Panc1 (cell line): ENCODE measurements around the gene MCF2L2. TPM values are rescaled to one million over a fixed set of nuclear protein-coding genes. Genes with fewer than 3 reads are reported as not detected.

Source experiments
- ATAC-seq: fragments of 200-7000 bp; cut with Tn5 transposase; 2 replicates; pipeline ENCODE4 v1.9.1; 2020; ENCODE audit warnings: mild to moderate bottlenecking, moderate library complexity
- BruUV-seq: library from RNA; stranded (reverse); fragments of 400-500 nt; replicated peaks from 2 replicates; lab custom pipeline; 2021; lab: Mats Ljungman, UMichigan
- CTCF ChIA-PET: fragments of 300-600 bp; sonication (Branson Sonifier 250); formaldehyde crosslinking; loops from one replicate; lab custom pipeline; 2022; ENCODE audit warnings: antibody characterized with exemption; lab: Charles Lee
- POLR2A ChIA-PET: fragments of 300-600 bp; sonication (Branson Sonifier 250); formaldehyde crosslinking; loops from one replicate; lab custom pipeline; 2022; ENCODE audit warnings: antibody characterized with exemption; lab: Charles Lee
- DNase-seq: peaks from one replicate; pipeline ENCODE4 v3.0.0-alpha.2; 2010; ENCODE audit warnings: low read depth, low spot score
- H3K27ac ChIP-seq: 2 replicates; pipeline ENCODE4 v1.5.1; 2011; ENCODE audit warnings: mild to moderate bottlenecking, low read length, inconsistent platforms
- H3K27me3 ChIP-seq: fragments of 200-500 bp; sonication (Bioruptor generic); 2 replicates; pipeline ENCODE4 v1.6.0; 2014; ENCODE audit warnings: low read length, inconsistent platforms; ENCODE audit not compliant: control insufficient read depth, insufficient read depth
- H3K36me3 ChIP-seq: fragments of 200-500 bp; sonication (Bioruptor generic); 2 replicates; pipeline ENCODE4 v1.5.1; 2014; ENCODE audit warnings: inconsistent platforms, mild to moderate bottlenecking, low read length, moderate library complexity; ENCODE audit not compliant: control insufficient read depth, insufficient read depth
- H3K4me1 ChIP-seq: 2 replicates; pipeline ENCODE4 v1.5.1; 2011; ENCODE audit warnings: inconsistent platforms, mild to moderate bottlenecking, low read length, moderate library complexity; ENCODE audit not compliant: control insufficient read depth, insufficient read depth
- H3K4me3 ChIP-seq, 2 experiments: 2 replicates each; pipeline ENCODE4 v1.5.1; 2011 to 2012; ENCODE audit warnings: low read depth in 2 of 2, low read length in 2 of 2, mild to moderate bottlenecking in 2 of 2, inconsistent platforms in 1 of 2, moderate library complexity in 1 of 2
- H3K9me3 ChIP-seq: fragments of 200-500 bp; sonication (Bioruptor generic); 2 replicates; pipeline ENCODE4 v1.5.1; 2014; ENCODE audit warnings: low read depth, mild to moderate bottlenecking, inconsistent platforms, low read length, moderate library complexity; ENCODE audit not compliant: control insufficient read depth, insufficient read depth
- CTCF ChIP-seq: fragments of 450-650 bp; IDR thresholded peaks from 2 replicates; pipeline ENCODE4 v1.5.1; 2017; ENCODE audit warnings: mild to moderate bottlenecking
- POLR2AphosphoS5 ChIP-seq: IDR thresholded peaks from 2 replicates; pipeline ENCODE4 v1.6.1; 2012; ENCODE audit warnings: mild to moderate bottlenecking, low read depth, low read length, moderate library complexity
- REST ChIP-seq, 2 experiments: IDR thresholded peaks; 2 replicates each; pipeline ENCODE4 v1.6.1; 2011 to 2012; ENCODE audit warnings: low read depth in 2 of 2, control low read depth in 1 of 2, low read length in 1 of 2, mild to moderate bottlenecking in 1 of 2, moderate library complexity in 1 of 2; ENCODE audit not compliant: insufficient read depth in 1 of 2
- SIN3A ChIP-seq: IDR thresholded peaks from 2 replicates; pipeline ENCODE4 v1.6.1; 2012; ENCODE audit warnings: low read depth, mild to moderate bottlenecking, low read length, moderate library complexity, borderline replicate concordance; ENCODE audit not compliant: insufficient read depth
- TCF7L2 ChIP-seq: IDR thresholded peaks from 2 replicates; pipeline ENCODE4 v1.6.1; 2011; ENCODE audit warnings: mild to moderate bottlenecking, low read depth, low read length, inconsistent platforms
- in situ Hi-C: cut with HindIII; loops from 2 replicates; pipeline ENCODE4 v1.10.0; 2016; ENCODE audit warnings: low sequenced_read_pairs, low pct_unique_long_range_greater_than_20kb
- intact Hi-C: fragments of 100-400 bp; cut with micrococcal nuclease; formaldehyde crosslinking; loops from one replicate; pipeline ENCODE4 v1.10.0; 2022; ENCODE audit not compliant: unreplicated experiment
- total RNA-seq: library from RNA; stranded (reverse); gene quantifications from one replicate; pipeline ENCODE4 v1.2.1, GENCODE V29; 2021; ENCODE audit not compliant: unreplicated experiment

MCF2L2 gene
- total RNA-seq, 1 experiment from 2014 or later = 1.0 TPM

DNA sequence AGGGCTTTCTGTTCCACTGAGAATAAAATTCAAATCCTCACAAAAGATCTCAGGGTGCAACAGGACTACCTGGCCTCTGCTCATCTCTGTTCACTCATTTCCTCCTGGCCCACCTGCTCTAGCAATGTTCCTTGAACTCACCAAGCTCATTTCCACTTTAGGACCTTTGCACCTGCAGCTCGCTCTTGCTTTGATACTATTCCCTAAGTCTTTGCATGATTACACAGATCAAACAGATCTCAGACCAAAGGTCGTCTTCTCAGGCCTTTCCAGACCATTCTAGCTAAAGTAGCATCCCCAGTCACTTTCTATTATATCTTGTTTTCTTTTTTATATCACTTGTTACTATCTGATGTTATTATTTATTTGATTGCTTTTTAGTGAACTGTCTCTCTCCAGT is 120.7 kb downstream of the MCF2L2 start:
- no peak for DNase-seq
- intact Hi-C loops = no loop called here

DNA sequence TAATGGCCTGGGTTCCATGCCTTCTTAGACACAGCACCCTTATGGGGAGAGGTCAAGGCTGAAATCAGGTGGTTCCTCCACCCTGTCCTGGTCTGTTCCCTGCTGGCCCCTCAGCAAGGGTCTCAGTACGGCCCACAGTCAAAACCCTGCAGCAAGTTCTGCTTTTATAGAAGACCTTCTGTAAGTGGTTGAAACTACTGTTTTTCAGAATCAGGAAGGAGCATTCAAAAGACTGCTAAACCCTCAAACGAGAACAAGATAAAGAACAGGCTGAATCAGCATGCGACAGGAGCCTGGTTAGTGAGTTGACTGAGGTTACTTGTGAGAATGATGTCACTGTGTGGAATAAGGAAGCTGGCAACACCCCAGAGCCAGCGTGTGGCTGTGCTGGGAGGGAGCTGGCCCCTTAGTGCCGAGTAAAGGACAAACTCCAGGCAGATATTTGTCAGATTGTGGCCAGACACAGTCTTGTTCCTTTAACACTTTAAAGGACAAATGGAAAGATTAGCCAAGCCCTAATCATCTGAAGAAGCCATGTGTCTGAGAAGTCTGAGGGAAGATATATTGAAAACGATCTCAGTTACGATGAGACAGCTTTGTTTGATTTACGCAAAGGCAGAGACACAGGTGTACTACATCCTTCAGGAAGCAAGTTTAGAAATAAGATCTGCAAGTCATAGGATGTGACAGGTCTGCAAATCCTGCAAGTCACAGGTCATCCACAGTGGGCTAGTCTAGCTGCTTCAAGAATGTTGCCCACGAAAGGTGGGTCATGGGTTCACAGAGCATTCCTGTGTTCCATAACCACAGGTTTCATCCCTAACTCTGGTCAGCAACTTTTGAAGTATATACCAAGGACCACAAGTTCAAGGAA is 121.4 kb downstream of the MCF2L2 start:
- no TSS peak for BruUV-seq
- CTCF ChIA-PET = no interaction called here
- DNase-seq (no peak), ATAC-seq (no peak)
- POLR2A ChIA-PET = no interaction called here
- Histone ChIP-seq H3K27ac (no peak overlapping the region), H3K27me3 (no peaks in the 10 kb centered on the region), H3K9me3 (no peaks in the 10 kb centered on the region), H3K4me3 (no peak overlapping the region), H3K4me1 (no peaks in the 10 kb centered on the region), H3K36me3 (no peaks in the 10 kb centered on the region)
- intact Hi-C loops = no loop called here
- no peak for TF ChIP-seq CTCF
- TF ChIP-seq REST (IDR thresholded peaks at IDR 0.05; ENCODE audit: insufficient read depth in 1 of 2, low read depth in 2 of 2, low read length in 1 of 2) = no peak
- TF ChIP-seq POLR2AphosphoS5 = no peak
- no peak for TF ChIP-seq SIN3A
- TF ChIP-seq TCF7L2 = no peak
- in situ Hi-C loops = no loop called here

More for the DNA sequence above, 120.7 kb downstream of the MCF2L2 start:
- POLR2A ChIA-PET = no interaction called here
- in situ Hi-C loops = no loop called here
- no peak for TF ChIP-seq TCF7L2
- BruUV-seq = no TSS peak
- Histone ChIP-seq H3K27me3 (no peaks in the 10 kb centered on the region), H3K4me1 (no peaks in the 10 kb centered on the region), H3K4me3 (no peak overlapping the region), H3K36me3 (no peaks in the 10 kb centered on the region), H3K9me3 (no peaks in the 10 kb centered on the region), H3K27ac (no peak overlapping the region)
- ATAC-seq = no peak
- CTCF ChIA-PET = interaction anchor here (0.5 kb wide), 1 partner anchor 119 kb away, joined by 3 read pairs; no protein-coding TSS in a partner anchor

DNA sequence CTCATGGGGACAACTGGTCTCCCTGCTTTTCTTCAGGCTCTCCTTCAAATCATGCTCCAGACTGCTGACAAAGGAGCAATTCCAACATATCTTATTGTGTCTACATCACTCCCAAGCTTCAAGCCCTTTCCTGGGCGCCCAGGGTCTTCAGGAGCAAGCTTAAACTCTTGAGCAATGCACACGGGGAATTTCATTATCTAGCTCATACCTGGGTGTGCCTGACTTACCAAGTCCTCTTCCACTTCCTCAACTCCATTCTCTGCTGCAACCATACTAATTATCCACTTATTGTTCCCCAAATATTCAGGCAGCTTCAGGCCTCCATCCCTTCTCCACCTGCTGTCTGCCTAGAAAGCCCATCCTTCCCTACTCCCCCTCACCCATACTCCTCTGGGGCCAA is 124.7 kb downstream of the MCF2L2 start:
- POLR2A ChIA-PET = no interaction called here
- in situ Hi-C loops = no loop called here
- no TSS peak for BruUV-seq
- Histone ChIP-seq H3K27me3 (no peaks in the 10 kb centered on the region), H3K4me1 (no peaks in the 10 kb centered on the region), H3K4me3 (no peak overlapping the region), H3K36me3 (no peaks in the 10 kb centered on the region), H3K27ac (no peak overlapping the region), H3K9me3 (no peaks in the 10 kb centered on the region)
- DNase-seq (no peak), ATAC-seq (no peak)
- TF ChIP-seq CTCF = no peak
- TF ChIP-seq REST (IDR thresholded peaks at IDR 0.05; ENCODE audit: insufficient read depth in 1 of 2, low read depth in 2 of 2, low read length in 1 of 2) = no peak
- no peak for TF ChIP-seq POLR2AphosphoS5
- TF ChIP-seq SIN3A = no peak
- TF ChIP-seq TCF7L2 = no peak
- intact Hi-C loops = no loop called here
- CTCF ChIA-PET = no interaction called here
